Fibroblast of mammary gland (primary cell): ENCODE measurements around the gene TIAM2.

Experiments
- DNase-seq: peaks from one replicate; pipeline ENCODE4 v3.0.0-alpha.2; 2010; ENCODE audit warnings: low read depth
- H3K4me3 ChIP-seq: 2 replicates; pipeline ENCODE4 v1.5.1; 2011; ENCODE audit warnings: low read depth, mild to moderate bottlenecking, low read length, moderate library complexity; ENCODE audit not compliant: control insufficient read depth
- CTCF ChIP-seq: conservative IDR thresholded peaks from 2 replicates; pipeline ENCODE4 v1.5.1; 2011; ENCODE audit warnings: low read depth, low read length, inconsistent platforms; ENCODE audit not compliant: control insufficient read depth, insufficient read depth

The TIAM2 gene

GRCh38 chr6:155022721-155023120 lies 27.6 kb downstream of the TIAM2 start:
- TF ChIP-seq CTCF = no peak
- no peak for DNase-seq
- H3K4me3 ChIP-seq = no peak overlapping the region

- H3K4me3 ChIP-seq = no peak overlapping the region
- TF ChIP-seq CTCF = no peak
- DNase-seq = no peak
Observed at GRCh38 chr6:155023717-155024116, 28.6 kb downstream of the TIAM2 start.

GRCh38 chr6:155024391-155025027 lies 29.4 kb downstream of the TIAM2 start:
- no peak for TF ChIP-seq CTCF
- no peak for DNase-seq
- no peak overlapping the region for H3K4me3 ChIP-seq

- DNase-seq = peak; percentile 97
- TF ChIP-seq CTCF = no peak
- no peak overlapping the region for H3K4me3 ChIP-seq
Observed at GRCh38 chr6:155026022-155026705, 31.0 kb downstream of the TIAM2 start.

- TF ChIP-seq CTCF = no peak
- no peak for DNase-seq
- H3K4me3 ChIP-seq = no peak overlapping the region
Observed at GRCh38 chr6:155026706-155027045, 31.6 kb downstream of the TIAM2 start.

- no peak for TF ChIP-seq CTCF
- H3K4me3 ChIP-seq = no peak overlapping the region
- DNase-seq = peak; percentile 61
Observed at GRCh38 chr6:155030148-155030720, 35.1 kb downstream of the TIAM2 start.
